H9 (cell line): ENCODE measurements around the gene INPP5A. TPM values are rescaled to one million over a fixed set of nuclear protein-coding genes. Genes with fewer than 3 reads are reported as not detected.

Source experiments
- DNase-seq: peaks from one replicate; pipeline ENCODE4 v3.0.0-alpha.2; 2017
- H2AFZ ChIP-seq: one replicate; pipeline ENCODE4 v1.6.1; 2013; ENCODE audit warnings: mild to moderate bottlenecking, low read length, control low read depth, moderate library complexity
- H2AK5ac ChIP-seq: 2 replicates; pipeline ENCODE4 v1.6.1; 2013; ENCODE audit warnings: low read length, control low read depth, mixed read lengths; ENCODE audit not compliant: insufficient read length
- H2BK120ac ChIP-seq: one replicate; pipeline ENCODE4 v1.6.1; 2013; ENCODE audit warnings: low read depth, mild to moderate bottlenecking, low read length, control low read depth, inconsistent platforms; ENCODE audit not compliant: poor library complexity, severe bottlenecking
- H2BK12ac ChIP-seq: 2 replicates; pipeline ENCODE4 v1.6.1; 2013; ENCODE audit warnings: low read length, control low read depth, mixed read lengths, low read depth; ENCODE audit not compliant: insufficient read length
- H2BK15ac ChIP-seq: 2 replicates; pipeline ENCODE4 v1.6.1; 2013; ENCODE audit warnings: low read depth, low read length, control low read depth
- H2BK20ac ChIP-seq: one replicate; pipeline ENCODE4 v1.6.1; 2013; ENCODE audit warnings: low read depth, mild to moderate bottlenecking, low read length, control low read depth, inconsistent platforms; ENCODE audit not compliant: poor library complexity, severe bottlenecking
- H2BK5ac ChIP-seq: 2 replicates; pipeline ENCODE4 v1.6.1; 2013; ENCODE audit warnings: low read length, control low read depth, mixed read lengths; ENCODE audit not compliant: insufficient read length
- H3K14ac ChIP-seq: 2 replicates; pipeline ENCODE4 v1.6.1; 2013; ENCODE audit warnings: low read length, control low read depth; ENCODE audit not compliant: insufficient read depth
- H3K18ac ChIP-seq: 2 replicates; pipeline ENCODE4 v1.6.1; 2013; ENCODE audit warnings: low read depth, mild to moderate bottlenecking, mixed read lengths, low read length, control low read depth; ENCODE audit not compliant: insufficient read length
- H3K23ac ChIP-seq: 2 replicates; pipeline ENCODE4 v1.6.1; 2013; ENCODE audit warnings: low read length, control low read depth, mixed read lengths, low read depth; ENCODE audit not compliant: insufficient read length
- H3K23me2 ChIP-seq: 2 replicates; pipeline ENCODE4 v1.6.1; 2013; ENCODE audit warnings: low read depth, mild to moderate bottlenecking, mixed read lengths, low read length, control low read depth; ENCODE audit not compliant: insufficient read length, poor library complexity, severe bottlenecking
- H3K27ac ChIP-seq: 2 replicates; pipeline ENCODE4 v1.5.1; 2013; ENCODE audit warnings: low read length, control low read depth, mixed read lengths, low read depth; ENCODE audit not compliant: insufficient read length
- H3K27me3 ChIP-seq: 2 replicates; pipeline ENCODE4 v1.6.1; 2013; ENCODE audit warnings: low read length, control low read depth, inconsistent platforms; ENCODE audit not compliant: insufficient read depth
- H3K4ac ChIP-seq: 2 replicates; pipeline ENCODE4 v1.6.1; 2013; ENCODE audit warnings: low read depth, mild to moderate bottlenecking, control low read depth, inconsistent platforms, low read length, moderate library complexity
- H3K4me1 ChIP-seq: 2 replicates; pipeline ENCODE4 v1.6.1; 2013; ENCODE audit warnings: low read length, control low read depth, inconsistent platforms; ENCODE audit not compliant: insufficient read depth
- H3K4me2 ChIP-seq: 2 replicates; pipeline ENCODE4 v1.6.1; 2013; ENCODE audit warnings: low read length, control low read depth, mixed read lengths; ENCODE audit not compliant: insufficient read length, insufficient read depth
- H3K56ac ChIP-seq: 2 replicates; pipeline ENCODE4 v1.6.1; 2013; ENCODE audit warnings: low read depth, mild to moderate bottlenecking, mixed read lengths, low read length, control low read depth; ENCODE audit not compliant: insufficient read length
- H3K79me1 ChIP-seq: 2 replicates; pipeline ENCODE4 v1.6.1; 2013; ENCODE audit warnings: low read depth, mild to moderate bottlenecking, moderate library complexity, low read length, control low read depth, inconsistent platforms; ENCODE audit not compliant: insufficient read depth, poor library complexity, severe bottlenecking
- H3K79me2 ChIP-seq: 2 replicates; pipeline ENCODE4 v1.6.1; 2013; ENCODE audit warnings: low read length, control low read depth, inconsistent platforms; ENCODE audit not compliant: insufficient read depth
- H3K9ac ChIP-seq: 2 replicates; pipeline ENCODE4 v1.6.1; 2013; ENCODE audit warnings: low read length, control low read depth, mixed read lengths; ENCODE audit not compliant: insufficient read length; ENCODE audit errors: extremely low read depth
- H3K9me3 ChIP-seq: one replicate; pipeline ENCODE4 v1.6.1; 2013; ENCODE audit warnings: low read depth, low read length, inconsistent platforms; ENCODE audit not compliant: control insufficient read depth
- H3T11ph ChIP-seq: one replicate; pipeline ENCODE4 v1.6.1; 2013; ENCODE audit warnings: mild to moderate bottlenecking, low read length, control low read depth, inconsistent platforms
- H4K20me1 ChIP-seq: one replicate; pipeline ENCODE4 v1.6.1; 2013; ENCODE audit not compliant: control insufficient read depth, insufficient read length, insufficient read depth
- H4K5ac ChIP-seq: 2 replicates; pipeline ENCODE4 v1.6.1; 2013; ENCODE audit warnings: low read depth, mild to moderate bottlenecking, mixed read lengths, low read length, control low read depth; ENCODE audit not compliant: insufficient read length
- H4K8ac ChIP-seq: replicated peaks from 2 replicates; pipeline ENCODE4 v1.6.1; 2013; ENCODE audit warnings: low read length, control low read depth, mixed read lengths, low read depth; ENCODE audit not compliant: insufficient read length
- H4K91ac ChIP-seq: 2 replicates; pipeline ENCODE4 v1.6.1; 2013; ENCODE audit warnings: low read depth, mild to moderate bottlenecking, moderate library complexity, mixed read lengths, low read length, control low read depth; ENCODE audit not compliant: insufficient read length
- H3K27ac Mint-ChIP-seq, 3 experiments: 2 replicates in 2 of 3; 3 replicates in 1 of 3; pipeline ENCODE4 v1.8.0; 2020 to 2021; ENCODE audit warnings: mixed read lengths in 3 of 3, mild to moderate bottlenecking in 1 of 3, moderate library complexity in 1 of 3
- H3K27me3 Mint-ChIP-seq: 2 replicates; pipeline ENCODE4 v1.8.0; 2021; ENCODE audit warnings: low read depth, mild to moderate bottlenecking, moderate library complexity, mixed read lengths
- H3K36me3 Mint-ChIP-seq, 3 experiments: 2 replicates in 2 of 3; 3 replicates in 1 of 3; pipeline ENCODE4 v1.8.0; 2020 to 2021; ENCODE audit warnings: low read depth in 3 of 3, mixed read lengths in 3 of 3; ENCODE audit not compliant: insufficient read depth in 1 of 3
- H3K4me1 Mint-ChIP-seq, 2 experiments: 2 replicates each; pipeline ENCODE4 v1.8.0; 2020; ENCODE audit warnings: mixed read lengths in 2 of 2
- H3K4me3 Mint-ChIP-seq, 2 experiments: 2 replicates in 1 of 2; 3 replicates in 1 of 2; pipeline ENCODE4 v1.8.0; 2020 to 2021; ENCODE audit warnings: mild to moderate bottlenecking in 2 of 2, mixed read lengths in 2 of 2, moderate library complexity in 1 of 2
- H3K9me3 Mint-ChIP-seq, 2 experiments: 2 replicates in 1 of 2; 3 replicates in 1 of 2; pipeline ENCODE4 v1.8.0; 2020; ENCODE audit warnings: mild to moderate bottlenecking in 2 of 2, mixed read lengths in 2 of 2, moderate library complexity in 1 of 2
- WGBS: extraction: QIAGEN DNeasy Blood & Tissue Kit; methylation state at CpG from one replicate; pipeline ENCODE4 v1.1.7; 2013; ENCODE audit warnings: missing lambda C conversion rate, low lambda C conversion rate, mixed read lengths; ENCODE audit not compliant: insufficient read length; ENCODE audit errors: extremely low coverage; 5-methylcytosine and 5-hydroxymethylcytosine counted together
- total RNA-seq: library from RNA; stranded (reverse); gene quantifications from 2 replicates; pipeline ENCODE4 v1.2.1, GENCODE V29; 2021
- TF ChIP-seq, protein P1 (sequence below): fragments of 200-600 bp; sonication (generic); conservative IDR thresholded peaks from 3 replicates; pipeline ENCODE4 v1.8.0; 2021; ENCODE audit warnings: antibody characterized with exemption, mild to moderate bottlenecking

INPP5A gene
- total RNA-seq, 1 experiment from 2014 or later: 17.7 TPM

GRCh38 chr10:132643709-132644526 lies 106.3 kb downstream of the INPP5A start:
- Mint-ChIP-seq H3K27ac (peak overlapping the region in 1 of 3 experiments; percentile 10; a peak in 1 of 7 replicates), H3K27me3 (peaks cover 7% of the 10 kb centered on the region), H3K4me1 (peaks cover 3 to 13% of the 10 kb centered on the region in 2 experiments; a peak in 2 of 4 replicates), H3K36me3 (no peaks in the 10 kb centered on the region; a peak in 1 of 7 replicates), H3K9me3 (peaks cover 7 to 11% of the 10 kb centered on the region in 2 experiments; a peak in 3 of 5 replicates), H3K4me3 (no peak overlapping the region)
- no peak overlapping the region for H2BK12ac ChIP-seq
- no peak overlapping the region for H3K4ac ChIP-seq
- no peaks in the 10 kb centered on the region for H3K4me1 ChIP-seq
- DNase-seq: peak; percentile 42
- no peak overlapping the region for H4K5ac ChIP-seq
- no peak overlapping the region for H3K4me2 ChIP-seq
- H3K9me3 ChIP-seq: no peaks in the 10 kb centered on the region
- no peak overlapping the region for H3K27ac ChIP-seq
- no peak overlapping the region for H3T11ph ChIP-seq
- no peak overlapping the region for H3K9ac ChIP-seq
- TF ChIP-seq, protein P1, sequence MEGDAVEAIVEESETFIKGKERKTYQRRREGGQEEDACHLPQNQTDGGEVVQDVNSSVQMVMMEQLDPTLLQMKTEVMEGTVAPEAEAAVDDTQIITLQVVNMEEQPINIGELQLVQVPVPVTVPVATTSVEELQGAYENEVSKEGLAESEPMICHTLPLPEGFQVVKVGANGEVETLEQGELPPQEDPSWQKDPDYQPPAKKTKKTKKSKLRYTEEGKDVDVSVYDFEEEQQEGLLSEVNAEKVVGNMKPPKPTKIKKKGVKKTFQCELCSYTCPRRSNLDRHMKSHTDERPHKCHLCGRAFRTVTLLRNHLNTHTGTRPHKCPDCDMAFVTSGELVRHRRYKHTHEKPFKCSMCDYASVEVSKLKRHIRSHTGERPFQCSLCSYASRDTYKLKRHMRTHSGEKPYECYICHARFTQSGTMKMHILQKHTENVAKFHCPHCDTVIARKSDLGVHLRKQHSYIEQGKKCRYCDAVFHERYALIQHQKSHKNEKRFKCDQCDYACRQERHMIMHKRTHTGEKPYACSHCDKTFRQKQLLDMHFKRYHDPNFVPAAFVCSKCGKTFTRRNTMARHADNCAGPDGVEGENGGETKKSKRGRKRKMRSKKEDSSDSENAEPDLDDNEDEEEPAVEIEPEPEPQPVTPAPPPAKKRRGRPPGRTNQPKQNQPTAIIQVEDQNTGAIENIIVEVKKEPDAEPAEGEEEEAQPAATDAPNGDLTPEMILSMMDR: peak; percentile 31; the same call in 2 of the 3 replicates
- H2BK5ac ChIP-seq: no peak overlapping the region
- no peak overlapping the region for H4K91ac ChIP-seq
- H4K20me1 ChIP-seq: no peaks in the 10 kb centered on the region
- no peak overlapping the region for H2AK5ac ChIP-seq
- no peak overlapping the region for H3K18ac ChIP-seq
- no peaks in the 10 kb centered on the region for H3K23me2 ChIP-seq
- H2BK20ac ChIP-seq: no peak overlapping the region
- H3K56ac ChIP-seq: no peak overlapping the region
- no peaks in the 10 kb centered on the region for H3K79me2 ChIP-seq
- no peak overlapping the region for H2BK15ac ChIP-seq
- H3K79me1 ChIP-seq: no peaks in the 10 kb centered on the region
- no peak overlapping the region for H2AFZ ChIP-seq
- H2BK120ac ChIP-seq: no peak overlapping the region
- WGBS: no CpG with 5 or more reads among the region's 35 CpGs
- no peak overlapping the region for H3K14ac ChIP-seq
- H4K8ac ChIP-seq: no peak overlapping the region
- no peaks in the 10 kb centered on the region for H3K27me3 ChIP-seq
- H3K23ac ChIP-seq: no peak overlapping the region
